ENCODE data around the gene BAX. TPM values are rescaled to one million over a fixed set of nuclear protein-coding genes. Genes with fewer than 3 reads are reported as not detected.
"Not testable (repeated sequence)": the region's sequence is repeated elsewhere in the genome, so short reads cannot be mapped to it uniquely, and the experiment has no call there.

Gene BAX
- total and polyA plus RNA-seq, 5 donors from 2014 or later, result 47.9 to 92.8 (median 62.5) TPM

GRCh38 chr19:48922548-48923490 lies 31.9 kb upstream of the BAX start:
- no peaks in the 10 kb centered on the region for H3K4me1 ChIP-seq (ENCODE audit: control insufficient read depth, insufficient read depth, low read length, poor library complexity, severe bottlenecking)
- no peaks in the 10 kb centered on the region for H3K9me3 ChIP-seq (ENCODE audit: control insufficient read depth in 2 of 2, low read length in 2 of 2)
- Mint-ChIP-seq H3K9me3 (peaks cover 0 to 2% (median 0%) of the 10 kb centered on the region in 7 donors), H3K4me1 (peaks cover 0 to 4% (median under 1%) of the 10 kb centered on the region in 4 donors), H3K27ac (no peak overlapping the region), H3K4me3 (no peak overlapping the region), H3K36me3 (peaks cover 13% of the 10 kb centered on the region), H3K27me3 (no peaks in the 10 kb centered on the region)
- H3K27me3 ChIP-seq (ENCODE audit: control insufficient read depth, insufficient read depth, low read length), result no peaks in the 10 kb centered on the region
- peaks cover 19% of the 10 kb centered on the region for H3K36me3 ChIP-seq (ENCODE audit: control insufficient read depth, insufficient read depth, low read length)
- DNase-seq (no peak), ATAC-seq (ENCODE audit: low read depth in 2 of 2) (no peak)
- H3K4me3 ChIP-seq (ENCODE audit: low read depth, low read length), result no peak overlapping the region
- no peak overlapping the region for H3K27ac ChIP-seq (ENCODE audit: insufficient read depth, low read length, poor library complexity, severe bottlenecking)

- no peaks in the 10 kb centered on the region for H3K4me1 ChIP-seq (ENCODE audit: control insufficient read depth, insufficient read depth, low read length, poor library complexity, severe bottlenecking)
- H3K4me3 ChIP-seq (ENCODE audit: low read depth, low read length), result no peak overlapping the region
- no peaks in the 10 kb centered on the region for H3K9me3 ChIP-seq (ENCODE audit: control insufficient read depth in 2 of 2, low read length in 2 of 2)
- Mint-ChIP-seq H3K36me3 (peaks cover 7% of the 10 kb centered on the region), H3K27me3 (no peaks in the 10 kb centered on the region), H3K4me1 (peaks cover 0 to 4% (median under 1%) of the 10 kb centered on the region in 4 donors), H3K27ac (no peak overlapping the region), H3K4me3 (no peak overlapping the region), H3K9me3 (no peaks in the 10 kb centered on the region)
- no peaks in the 10 kb centered on the region for H3K27me3 ChIP-seq (ENCODE audit: control insufficient read depth, insufficient read depth, low read length)
- ATAC-seq (ENCODE audit: low read depth in 2 of 2), result no peak
- DNase-seq, result no peak
- H3K36me3 ChIP-seq (ENCODE audit: control insufficient read depth, insufficient read depth, low read length), result peaks cover 8% of the 10 kb centered on the region
- no peak overlapping the region for H3K27ac ChIP-seq (ENCODE audit: insufficient read depth, low read length, poor library complexity, severe bottlenecking)
These were observed 29.3 kb upstream of the BAX start for GRCh38 chr19:48925240-48925843.

- H3K27me3 ChIP-seq (ENCODE audit: control insufficient read depth, insufficient read depth, low read length); H3K4me1 Mint-ChIP-seq; H3K4me3 ChIP-seq (ENCODE audit: low read depth, low read length); H3K27me3 Mint-ChIP-seq; H3K4me1 ChIP-seq (ENCODE audit: control insufficient read depth, insufficient read depth, low read length, poor library complexity, severe bottlenecking); H3K9me3 Mint-ChIP-seq; H3K4me3 Mint-ChIP-seq; H3K27ac ChIP-seq (ENCODE audit: insufficient read depth, low read length, poor library complexity, severe bottlenecking); ATAC-seq (ENCODE audit: low read depth in 2 of 2); H3K9me3 ChIP-seq (ENCODE audit: control insufficient read depth in 2 of 2, low read length in 2 of 2); DNase-seq; H3K36me3 ChIP-seq (ENCODE audit: control insufficient read depth, insufficient read depth, low read length); H3K27ac Mint-ChIP-seq; H3K36me3 Mint-ChIP-seq: not testable (repeated sequence)
These were observed 28.8 kb upstream of the BAX start for GRCh38 chr19:48925890-48926289.

- ATAC-seq (ENCODE audit: low read depth in 2 of 2) (peak in 1 of 2 donors; percentile 37), DNase-seq (peak in 1 of 3 donors; percentile 32)
- peaks cover 7% of the 10 kb centered on the region for H3K36me3 Mint-ChIP-seq
- Histone ChIP-seq H3K4me1 (ENCODE audit: control insufficient read depth, insufficient read depth, low read length, poor library complexity, severe bottlenecking) (no peaks in the 10 kb centered on the region), H3K36me3 (ENCODE audit: control insufficient read depth, insufficient read depth, low read length) (no peaks in the 10 kb centered on the region), H3K27me3 (ENCODE audit: control insufficient read depth, insufficient read depth, low read length) (no peaks in the 10 kb centered on the region), H3K9me3 (ENCODE audit: control insufficient read depth in 2 of 2, low read length in 2 of 2) (no peaks in the 10 kb centered on the region), H3K27ac (ENCODE audit: insufficient read depth, low read length, poor library complexity, severe bottlenecking) (no peak overlapping the region), H3K4me3 (ENCODE audit: low read depth, low read length) (peak overlapping the region; percentile 24)
- peaks cover 0 to 4% (median under 1%) of the 10 kb centered on the region in 4 donors for H3K4me1 Mint-ChIP-seq
- peaks cover 0 to 2% (median 0%) of the 10 kb centered on the region in 7 donors for H3K9me3 Mint-ChIP-seq
- peak overlapping the region in 2 of 4 donors; percentile 10 to 46 for H3K4me3 Mint-ChIP-seq
- no peak overlapping the region for H3K27ac Mint-ChIP-seq
- H3K27me3 Mint-ChIP-seq, result no peaks in the 10 kb centered on the region
These were observed 27.8 kb upstream of the BAX start for GRCh38 chr19:48926909-48927308.

GRCh38 chr19:48927692-48928091 lies 27.0 kb upstream of the BAX start:
- not testable (repeated sequence) for H3K36me3 Mint-ChIP-seq; H3K4me1 Mint-ChIP-seq; H3K36me3 ChIP-seq (ENCODE audit: control insufficient read depth, insufficient read depth, low read length); DNase-seq; H3K4me3 ChIP-seq (ENCODE audit: low read depth, low read length); H3K4me1 ChIP-seq (ENCODE audit: control insufficient read depth, insufficient read depth, low read length, poor library complexity, severe bottlenecking); H3K27ac ChIP-seq (ENCODE audit: insufficient read depth, low read length, poor library complexity, severe bottlenecking); H3K27me3 ChIP-seq (ENCODE audit: control insufficient read depth, insufficient read depth, low read length); ATAC-seq (ENCODE audit: low read depth in 2 of 2); H3K9me3 Mint-ChIP-seq; H3K4me3 Mint-ChIP-seq; H3K27me3 Mint-ChIP-seq; H3K27ac Mint-ChIP-seq; H3K9me3 ChIP-seq (ENCODE audit: control insufficient read depth in 2 of 2, low read length in 2 of 2)

GRCh38 chr19:48928164-48929025 lies 26.3 kb upstream of the BAX start:
- H3K36me3 Mint-ChIP-seq, result no peaks in the 10 kb centered on the region

GRCh38 chr19:48933382-48933932 lies 21.2 kb upstream of the BAX start, which contains the start of gene DHDH:
TSS of gene DHDH (plus strand) at chr19:48933699. CDS start at chr19:48933722, 23 bp downstream.
- Mint-ChIP-seq H3K27ac (peak within 1 kb of the TSS; percentile 67 to 74 (median 72)), H3K27me3 (peaks cover 5% of the 10 kb centered on the region), H3K9me3 (peaks cover 0 to 2% (median 0%) of the 10 kb centered on the region in 7 donors), H3K4me1 (peaks cover 4 to 12% (median 9%) of the 10 kb centered on the region in 4 donors), H3K4me3 (peak within 1 kb of the TSS; percentile 65 to 91 (median 88)), H3K36me3 (no peaks in the 10 kb centered on the region)
- Histone ChIP-seq H3K9me3 (ENCODE audit: control insufficient read depth in 2 of 2, low read length in 2 of 2) (no peaks in the 10 kb centered on the region), H3K4me1 (ENCODE audit: control insufficient read depth, insufficient read depth, low read length, poor library complexity, severe bottlenecking) (peaks cover 15% of the 10 kb centered on the region), H3K27me3 (ENCODE audit: control insufficient read depth, insufficient read depth, low read length) (no peaks in the 10 kb centered on the region), H3K36me3 (ENCODE audit: control insufficient read depth, insufficient read depth, low read length) (no peaks in the 10 kb centered on the region), H3K4me3 (ENCODE audit: low read depth, low read length) (peak within 1 kb of the TSS; percentile 76), H3K27ac (ENCODE audit: insufficient read depth, low read length, poor library complexity, severe bottlenecking) (peak within 1 kb of the TSS; percentile 57)
- DNase-seq (peak; percentile 85 to 93 (median 86)), ATAC-seq (ENCODE audit: low read depth in 2 of 2) (peak; percentile 95)

More at GRCh38 chr19:48928164-48929025, 26.3 kb upstream of the BAX start:
- ATAC-seq (ENCODE audit: low read depth in 2 of 2), result no peak
- H3K4me1 Mint-ChIP-seq, result peaks cover 3 to 9% (median 5%) of the 10 kb centered on the region in 4 donors
- H3K4me3 Mint-ChIP-seq, result no peak overlapping the region
- peaks cover 0 to 2% (median 0%) of the 10 kb centered on the region in 7 donors for H3K9me3 Mint-ChIP-seq
- peaks cover 7% of the 10 kb centered on the region for H3K4me1 ChIP-seq (ENCODE audit: control insufficient read depth, insufficient read depth, low read length, poor library complexity, severe bottlenecking)
- H3K27ac ChIP-seq (ENCODE audit: insufficient read depth, low read length, poor library complexity, severe bottlenecking), result no peak overlapping the region
- no peaks in the 10 kb centered on the region for H3K36me3 ChIP-seq (ENCODE audit: control insufficient read depth, insufficient read depth, low read length)
- H3K9me3 ChIP-seq (ENCODE audit: control insufficient read depth in 2 of 2, low read length in 2 of 2), result no peaks in the 10 kb centered on the region
- DNase-seq, result no peak
- no peak overlapping the region for H3K27ac Mint-ChIP-seq
- H3K4me3 ChIP-seq (ENCODE audit: low read depth, low read length), result no peak overlapping the region
- H3K27me3 Mint-ChIP-seq, result peaks cover 5% of the 10 kb centered on the region
- no peaks in the 10 kb centered on the region for H3K27me3 ChIP-seq (ENCODE audit: control insufficient read depth, insufficient read depth, low read length)

All from CD4-positive, CD25-positive, alpha-beta regulatory T cell (primary cell).